Fibroblast of upper back skin (primary cell): ENCODE data around the gene KCNN4.

Source experiments
- DNase-seq: peaks from one replicate; pipeline ENCODE4 v3.0.0-alpha.2; 2013

Gene KCNN4

GRCh38 chr19:43747557-43748204, 33.1 kb downstream of the KCNN4 start:
- DNase-seq = no peak

- DNase-seq = peak; percentile 84
Observed at GRCh38 chr19:43743059-43743458, 37.7 kb downstream of the KCNN4 start.

DNA sequence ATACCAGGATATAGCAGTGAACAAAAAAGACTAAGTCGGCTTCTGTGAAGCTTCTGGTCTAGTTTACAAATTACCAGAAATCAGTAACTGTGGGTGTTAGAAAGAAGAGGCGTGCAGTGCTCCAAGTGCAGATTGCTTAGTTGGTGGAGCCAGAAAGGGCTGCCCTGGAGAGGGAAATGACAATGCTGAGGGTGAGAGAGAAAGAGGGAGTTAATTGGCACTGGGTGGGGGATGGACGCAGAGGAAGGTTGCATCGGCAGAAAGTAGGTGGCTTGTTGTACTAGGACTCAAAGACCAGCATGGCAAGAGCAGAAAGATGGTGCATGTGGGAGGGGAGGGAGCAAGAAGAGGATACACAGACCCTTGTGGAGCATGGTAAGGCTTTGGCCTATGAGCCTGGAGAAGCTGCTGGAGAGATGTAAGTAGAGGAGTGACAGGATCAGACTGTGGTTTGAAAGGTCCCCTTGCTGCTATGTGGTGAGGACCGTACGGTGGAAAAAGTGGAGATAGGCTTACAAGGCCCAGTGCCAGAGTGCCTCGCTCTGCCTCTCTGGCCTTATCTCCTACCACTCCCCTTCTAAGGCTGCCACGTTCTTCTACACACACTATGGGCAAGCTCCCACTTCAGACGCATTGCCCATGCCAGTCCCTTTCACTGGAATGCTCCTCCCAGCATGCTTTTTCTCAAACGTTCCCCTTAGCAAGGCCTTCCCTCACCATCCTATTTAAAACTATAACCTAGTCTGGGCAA, 39.5 kb downstream of the KCNN4 start:
- DNase-seq = no peak

GRCh38 chr19:43739439-43740235, 41.1 kb downstream of the KCNN4 start:
- no peak for DNase-seq

GRCh38 chr19:43738780-43739211, 42.0 kb downstream of the KCNN4 start:
- DNase-seq = no peak

DNA sequence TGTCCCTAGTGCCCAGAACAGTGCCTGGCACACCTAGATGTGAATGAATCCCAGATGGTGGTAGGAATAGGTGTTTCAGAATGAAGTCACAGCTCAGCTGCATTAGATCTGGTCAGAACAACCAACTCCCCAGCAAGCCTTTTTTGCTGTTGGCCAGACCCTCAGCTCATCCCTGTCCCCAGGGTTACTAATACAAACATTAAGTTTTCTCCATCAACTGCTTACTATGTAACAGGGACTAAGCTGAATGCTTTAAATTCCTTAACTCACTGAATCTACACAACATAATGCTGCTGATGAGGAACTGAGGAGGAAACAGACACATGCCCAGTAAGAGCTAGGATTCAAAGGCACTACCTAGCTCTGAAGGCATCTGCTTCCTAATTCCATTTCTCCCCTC, 44.8 kb downstream of the KCNN4 start:
- peak; percentile 20 for DNase-seq

GRCh38 chr19:43735013-43735412, 45.8 kb downstream of the KCNN4 start:
- DNase-seq = no peak

GRCh38 chr19:43731846-43732245, 48.9 kb downstream of the KCNN4 start:
- DNase-seq = no peak

DNA sequence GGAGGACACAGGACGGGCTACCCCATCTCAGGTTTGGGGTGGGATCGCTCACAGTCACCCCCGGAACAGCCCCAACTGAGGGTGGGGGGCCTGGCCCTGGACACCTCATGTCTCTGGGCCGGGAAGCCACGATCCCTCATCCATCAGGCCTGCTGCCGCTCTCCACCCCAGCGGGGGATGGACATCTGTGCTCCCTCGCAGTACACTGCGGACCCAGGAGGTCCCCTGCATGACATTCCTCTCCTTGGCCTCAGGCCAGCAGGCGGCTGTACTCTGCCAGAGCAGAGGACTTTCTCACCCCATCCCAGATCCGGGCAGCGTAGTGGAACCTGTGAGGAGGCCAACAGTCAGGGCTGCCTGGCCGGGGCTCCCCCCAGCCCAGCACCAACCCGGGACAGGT, 49.4 kb downstream of the KCNN4 start:
- no peak for DNase-seq

- peak; percentile 24 for DNase-seq
Observed at GRCh38 chr19:43729919-43730318, 50.9 kb downstream of the KCNN4 start.

GRCh38 chr19:43727593-43727853, 53.2 kb downstream of the KCNN4 start:
- no peak for DNase-seq

- DNase-seq = no peak
Observed at GRCh38 chr19:43726736-43727592, 53.8 kb downstream of the KCNN4 start.

- DNase-seq = no peak
Observed at GRCh38 chr19:43725468-43725867, 55.3 kb downstream of the KCNN4 start.

DNA sequence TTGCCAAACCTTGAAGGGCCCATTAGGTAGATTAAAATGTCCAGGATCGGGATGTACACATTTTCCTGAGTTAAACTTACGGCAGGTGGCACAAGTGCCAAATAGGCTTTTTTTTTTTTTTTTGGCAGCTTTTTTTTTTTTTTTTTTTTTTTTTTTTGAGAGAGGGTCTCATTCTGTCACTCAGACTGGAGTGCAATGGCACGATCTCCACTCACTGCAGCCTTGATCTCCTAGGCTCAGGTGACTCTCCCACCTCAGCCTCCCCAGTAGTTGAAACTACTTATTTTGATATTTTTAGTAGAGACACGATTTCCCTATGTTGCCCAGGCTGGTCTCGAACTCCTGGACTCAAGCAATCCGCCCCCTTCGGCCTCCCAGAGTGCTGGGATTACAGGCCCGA, 55.9 kb downstream of the KCNN4 start:
- no peak for DNase-seq

- DNase-seq = no peak
Observed at GRCh38 chr19:43723588-43723987, 57.2 kb downstream of the KCNN4 start.

GRCh38 chr19:43721469-43722048, 59.2 kb downstream of the KCNN4 start:
- DNase-seq = no peak

GRCh38 chr19:43720936-43721335, 59.8 kb downstream of the KCNN4 start:
- DNase-seq = no peak

DNA sequence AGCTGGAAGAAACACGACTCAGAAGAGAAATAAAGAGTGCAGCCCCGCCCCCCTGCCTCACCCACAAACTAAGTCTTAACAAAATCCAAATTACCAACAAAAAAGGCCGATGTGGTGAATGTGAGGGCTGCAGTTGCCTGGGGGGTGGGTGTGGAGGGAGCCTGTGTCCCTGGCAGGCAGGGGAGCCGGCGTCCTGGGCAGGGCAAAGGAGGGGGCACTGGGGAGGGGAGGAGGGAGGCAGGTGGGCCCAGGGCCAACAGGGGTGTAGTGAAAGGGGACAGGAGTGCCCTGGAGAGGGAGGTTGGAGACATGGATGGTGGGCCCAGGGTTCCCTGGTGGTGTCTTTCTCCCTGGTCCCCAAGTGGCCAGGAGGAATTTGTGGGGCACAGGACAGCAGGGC, 60.9 kb downstream of the KCNN4 start:
- DNase-seq = no peak

GRCh38 chr19:43719378-43719868, 61.4 kb downstream of the KCNN4 start:
- DNase-seq = no peak

DNA sequence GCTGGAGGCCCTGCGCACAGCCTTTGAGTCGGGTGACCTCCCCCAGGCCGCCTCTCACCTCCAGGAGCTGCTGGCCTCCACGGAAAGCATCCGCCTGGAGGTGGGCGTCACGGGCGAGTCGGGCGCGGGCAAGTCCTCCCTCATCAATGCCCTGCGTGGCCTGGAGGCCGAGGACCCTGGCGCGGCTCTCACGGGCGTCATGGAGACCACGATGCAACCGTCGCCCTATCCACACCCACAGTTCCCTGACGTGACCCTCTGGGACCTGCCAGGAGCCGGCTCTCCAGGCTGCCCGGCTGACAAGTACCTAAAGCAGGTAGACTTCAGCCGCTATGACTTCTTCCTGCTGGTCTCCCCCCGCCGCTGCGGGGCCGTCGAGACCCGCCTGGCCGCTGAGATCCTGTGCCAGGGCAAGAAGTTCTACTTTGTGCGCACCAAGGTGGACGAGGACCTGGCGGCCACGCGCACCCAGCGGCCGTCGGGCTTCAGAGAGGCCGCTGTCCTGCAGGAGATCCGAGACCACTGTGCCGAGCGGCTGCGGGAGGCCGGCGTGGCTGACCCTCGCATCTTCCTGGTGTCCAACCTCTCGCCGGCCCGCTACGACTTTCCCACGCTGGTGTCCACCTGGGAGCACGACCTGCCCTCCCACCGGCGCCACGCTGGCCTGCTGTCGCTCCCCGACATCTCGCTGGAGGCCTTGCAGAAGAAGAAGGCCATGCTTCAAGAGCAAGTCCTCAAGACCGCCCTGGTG, 62.0 kb downstream of the KCNN4 start:
- no peak for DNase-seq
